NCI-H187 treated with DMSO at 0.1 percent for 48 hours (cell line): ENCODE results near the gene DNMT3L.
"Not testable (repeated sequence)": the region's sequence is repeated elsewhere in the genome, so short reads cannot be mapped to it uniquely, and the experiment has no call there.

Source experiments
- DNase-seq: peaks from one replicate; lab custom pipeline; 2025; lab: John Stamatoyannopoulos, UW

Gene DNMT3L

DNA sequence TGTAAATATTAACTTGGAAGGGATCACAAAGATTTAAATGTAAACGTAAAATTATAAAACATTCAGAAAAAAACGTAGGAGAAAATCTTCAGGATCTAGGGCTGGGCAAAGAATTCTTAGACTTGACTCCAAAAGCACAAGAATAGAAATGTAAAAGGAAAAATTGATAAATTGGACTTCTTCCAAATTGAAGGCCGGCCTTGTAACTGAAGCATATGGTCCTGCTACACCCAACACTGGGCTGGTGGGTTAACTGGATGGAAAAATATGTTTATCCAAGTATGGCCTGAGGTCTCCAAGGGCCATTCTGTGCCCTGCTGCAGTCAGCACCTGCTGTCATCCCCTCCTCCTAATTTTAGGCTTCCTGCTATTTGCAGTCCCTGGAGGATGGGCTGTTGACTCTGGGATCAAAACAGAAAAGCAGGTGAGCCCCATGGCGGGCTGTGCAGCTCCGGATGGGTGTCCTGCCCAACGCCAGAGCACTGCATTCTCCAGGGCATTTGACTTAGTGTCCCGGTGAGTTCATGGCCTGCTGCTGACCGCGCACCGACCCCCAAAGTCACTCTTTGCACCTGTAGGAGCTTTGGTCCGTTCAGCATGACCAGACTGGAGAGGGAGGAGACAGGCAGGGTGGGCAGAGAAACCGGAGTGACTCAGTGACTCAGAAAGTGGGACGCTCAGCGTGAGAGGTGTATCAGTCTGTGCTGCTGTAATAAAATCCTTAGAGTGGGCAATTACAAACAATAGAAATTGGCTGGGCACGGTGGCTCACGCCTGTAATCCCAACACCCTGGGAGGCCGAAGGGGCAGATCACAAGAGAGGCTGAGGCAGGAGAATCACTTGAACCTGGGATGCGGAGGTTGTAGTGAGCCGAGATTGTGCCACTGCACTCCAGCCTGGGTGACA, 17.9 kb upstream of the DNMT3L start:
- DNase-seq, result no peak

DNA sequence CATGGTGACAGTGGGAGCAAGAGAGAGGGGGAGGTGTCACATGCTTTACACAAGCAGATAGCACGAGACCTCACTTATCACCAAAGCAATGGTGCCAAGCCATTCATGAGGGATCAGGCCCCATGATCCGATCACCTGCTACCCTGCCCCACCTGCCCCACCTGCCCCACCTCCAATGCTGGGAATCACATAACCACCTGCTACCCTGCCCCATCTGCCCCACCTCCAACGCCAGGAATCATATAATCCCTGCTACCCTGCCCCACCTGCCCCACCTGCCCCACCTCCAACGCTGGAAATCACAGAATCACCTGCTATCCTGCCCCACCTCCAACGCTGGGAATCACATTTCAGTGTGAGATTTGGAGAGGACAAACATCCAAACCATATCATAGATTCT, 13.3 kb upstream of the DNMT3L start:
- no peak for DNase-seq

DNA sequence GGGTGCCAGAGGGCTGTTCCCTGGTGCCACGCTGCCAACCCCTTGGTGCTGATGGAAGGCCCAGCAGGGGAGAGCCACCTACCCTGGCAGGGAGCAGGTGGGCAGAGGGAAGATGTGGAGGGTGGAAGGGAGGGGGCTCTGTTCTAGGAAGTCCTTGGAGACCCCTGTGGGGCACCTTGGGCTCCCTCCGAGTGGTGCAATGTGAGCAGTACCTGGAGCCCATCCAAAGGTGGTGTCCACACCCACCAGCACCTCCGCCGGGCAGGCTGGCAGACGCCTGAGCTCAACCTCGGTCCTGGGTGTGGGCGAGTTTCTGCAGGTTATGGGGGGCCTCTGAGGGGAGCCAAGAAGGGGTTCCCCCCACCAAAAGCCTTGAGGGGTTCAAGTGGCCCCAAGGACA, 11.3 kb upstream of the DNMT3L start:
- no peak for DNase-seq

DNA sequence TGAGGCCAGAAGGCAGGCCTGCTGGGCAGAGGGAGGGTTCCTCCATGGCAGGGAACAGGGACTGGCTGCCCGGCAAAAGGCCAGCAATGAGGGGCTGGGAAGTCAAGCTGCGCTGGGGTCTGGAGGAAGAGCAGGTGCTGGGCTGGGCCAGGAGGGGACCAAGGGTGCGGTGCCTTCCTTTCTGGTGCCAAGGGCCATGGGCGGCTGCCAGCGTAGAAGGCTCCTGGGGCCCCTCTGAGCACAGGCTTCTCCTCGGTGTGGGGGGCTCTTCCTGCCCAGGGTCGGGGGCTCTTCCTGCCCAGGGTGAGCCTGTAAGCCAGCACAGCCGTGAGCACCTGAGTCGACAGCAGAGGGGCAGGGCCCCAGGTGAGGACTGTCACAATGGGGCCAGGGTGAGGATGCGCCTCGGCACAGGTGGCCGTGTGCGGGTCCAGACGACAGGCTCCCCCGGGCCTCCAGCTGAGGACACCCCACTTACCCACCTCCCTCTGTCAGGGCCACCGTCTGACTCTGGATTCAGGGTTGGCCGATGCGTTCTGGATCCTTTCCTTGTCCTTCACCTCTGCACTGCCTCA, 10.7 kb upstream of the DNMT3L start:
- no peak for DNase-seq

DNA sequence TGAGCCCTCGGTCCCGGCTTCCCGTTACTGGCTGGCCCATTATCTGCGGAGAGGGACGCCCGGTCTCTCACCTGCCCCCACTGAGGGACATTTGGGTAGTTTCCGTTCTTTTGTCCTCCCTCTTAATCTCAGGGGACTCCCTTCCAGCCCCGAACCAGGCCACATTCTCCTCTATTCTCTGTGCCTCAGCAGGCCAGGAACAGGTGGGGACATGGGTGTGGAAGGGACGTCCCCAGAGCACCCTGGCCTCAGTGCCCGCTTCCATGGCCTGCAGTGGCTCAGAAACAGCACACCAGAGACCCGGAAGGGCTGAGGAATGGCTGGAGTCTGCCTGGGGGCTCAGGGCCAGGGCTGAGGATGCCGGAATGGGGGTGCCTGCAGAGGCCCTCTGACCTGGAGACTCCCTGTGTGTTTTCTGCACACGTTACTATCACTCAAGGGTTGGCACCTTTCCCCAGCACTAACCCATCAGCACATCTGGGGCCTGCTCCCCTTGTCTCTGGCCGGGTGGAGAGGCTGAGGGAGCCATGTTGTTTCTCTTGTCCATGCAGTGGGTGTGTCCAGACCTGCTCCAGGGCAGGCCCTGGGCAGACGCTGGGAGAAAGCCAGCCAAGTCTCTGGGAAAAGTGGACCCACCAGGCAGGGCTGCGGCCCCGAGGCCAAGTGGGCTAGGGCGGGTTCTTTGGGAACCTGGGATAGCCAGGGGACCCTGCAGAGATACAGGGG, 10.0 kb upstream of the DNMT3L start:
- no peak for DNase-seq

DNA sequence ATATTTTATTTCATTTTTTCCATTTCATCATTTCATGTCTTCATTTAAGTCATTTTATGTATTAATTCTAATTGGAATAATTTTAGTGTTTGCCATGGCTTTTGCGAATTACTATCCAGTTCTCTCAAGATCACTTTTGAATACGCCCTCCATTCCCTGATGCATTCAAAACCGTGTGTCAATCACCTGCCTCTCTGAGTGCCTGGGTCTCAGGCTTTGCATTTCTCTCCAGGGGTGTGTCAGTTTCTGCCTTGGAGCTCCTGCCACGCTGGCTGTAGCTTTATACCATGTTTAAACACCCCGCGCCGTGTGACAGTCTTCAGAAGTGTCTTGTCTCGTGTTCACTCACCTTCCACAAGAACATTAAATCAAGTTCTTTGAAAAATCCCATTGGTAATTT, 7.4 kb upstream of the DNMT3L start:
- DNase-seq, result no peak

DNA sequence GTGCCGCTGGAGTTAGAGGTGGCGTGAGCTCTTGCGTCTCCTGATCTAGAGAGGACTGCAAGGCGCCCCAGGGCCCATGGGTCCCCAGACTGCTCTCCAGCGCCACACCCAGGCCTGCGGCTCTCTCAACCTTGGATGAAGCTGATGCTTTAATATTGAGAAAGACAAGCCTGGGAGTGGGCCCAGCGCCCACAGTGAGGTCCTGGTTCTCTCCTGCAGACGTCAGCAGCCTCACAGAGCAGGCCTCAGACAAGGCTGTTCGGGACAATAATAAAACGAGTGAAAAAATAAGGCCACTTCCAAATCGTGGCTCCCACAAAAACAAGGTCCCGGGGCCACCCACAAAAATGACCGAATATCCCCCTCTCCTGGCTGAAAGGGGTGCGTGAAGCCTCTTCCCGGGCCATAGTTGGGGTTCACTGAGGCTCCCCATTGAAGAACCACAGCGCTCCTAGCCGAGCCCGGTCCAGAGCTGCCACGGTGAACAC, 6.0 kb upstream of the DNMT3L start:
- DNase-seq, result no peak

DNA sequence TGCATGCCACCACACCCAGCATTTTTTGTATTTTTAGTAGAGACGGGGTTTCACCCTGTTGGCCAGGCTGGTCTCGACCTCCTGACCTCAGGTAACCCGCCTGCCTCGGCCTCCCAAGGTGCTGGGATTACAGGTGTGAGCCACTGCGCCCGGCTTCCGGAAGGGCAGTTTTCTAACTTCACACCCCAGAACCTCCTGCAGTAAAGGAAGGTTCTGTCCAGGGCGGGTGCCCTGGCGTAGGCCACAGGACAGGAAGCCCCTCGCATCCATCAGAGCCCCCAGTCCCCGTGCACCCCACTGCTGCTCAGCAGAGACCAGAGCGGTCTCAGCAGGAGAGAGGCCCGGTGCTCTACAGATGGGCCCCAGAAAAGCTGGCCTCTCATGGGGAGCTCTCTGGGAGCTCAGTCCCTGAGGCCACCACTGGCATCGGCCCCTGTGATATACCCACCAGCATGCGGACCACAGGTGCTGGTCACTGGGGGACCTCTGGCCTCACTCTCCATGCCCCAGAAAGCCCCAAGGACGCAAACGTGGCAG, 4.1 kb upstream of the DNMT3L start:
- no peak for DNase-seq

DNA sequence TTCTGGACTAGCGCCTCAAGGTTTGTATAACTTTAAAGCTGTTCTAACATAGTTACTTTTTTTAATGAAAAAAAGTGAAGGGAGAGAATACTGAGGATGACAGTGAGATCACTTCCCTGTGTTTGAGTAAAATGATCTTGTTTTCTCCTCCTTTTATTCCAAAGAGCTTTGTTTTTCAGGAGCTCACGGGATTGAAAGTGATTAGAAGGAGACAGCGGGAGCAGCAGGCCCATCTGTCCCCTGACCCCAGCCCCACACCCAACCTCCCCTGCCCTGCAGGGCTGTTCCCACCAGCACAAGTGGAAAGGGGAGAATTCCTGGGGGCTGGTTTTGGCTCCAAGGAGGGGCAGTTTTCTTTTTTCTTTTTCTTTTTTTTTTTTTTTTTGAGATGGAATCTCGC, 2.1 kb upstream of the DNMT3L start:
- DNase-seq, result no peak

DNA sequence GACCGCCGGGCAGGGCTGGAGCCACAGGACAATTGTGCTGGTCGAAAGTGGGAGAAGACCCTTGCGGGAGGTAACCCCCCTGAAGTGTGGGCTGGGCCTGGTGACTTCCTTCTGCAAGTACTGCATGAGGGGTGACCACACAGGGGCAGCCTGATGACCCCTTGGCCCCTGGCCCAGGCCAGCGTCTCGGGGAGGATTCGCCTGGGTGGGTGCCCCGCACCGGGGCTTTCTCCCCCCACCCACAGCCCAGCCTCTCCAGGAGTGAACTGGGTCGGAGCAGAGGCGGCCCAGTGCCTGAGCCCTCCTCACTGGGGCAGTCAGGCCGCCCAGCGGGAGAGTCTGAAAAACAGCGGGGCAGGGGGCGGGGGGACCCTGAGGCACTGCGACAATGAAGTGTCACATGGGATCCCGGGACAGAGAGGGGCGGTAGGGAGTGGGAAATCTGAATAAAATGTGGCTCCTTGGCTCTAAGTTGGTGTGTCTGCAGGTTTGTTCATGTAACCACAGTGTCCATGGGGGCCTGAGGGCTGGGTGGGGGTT, 1.6 kb upstream of the DNMT3L start:
- DNase-seq, result no peak

DNA sequence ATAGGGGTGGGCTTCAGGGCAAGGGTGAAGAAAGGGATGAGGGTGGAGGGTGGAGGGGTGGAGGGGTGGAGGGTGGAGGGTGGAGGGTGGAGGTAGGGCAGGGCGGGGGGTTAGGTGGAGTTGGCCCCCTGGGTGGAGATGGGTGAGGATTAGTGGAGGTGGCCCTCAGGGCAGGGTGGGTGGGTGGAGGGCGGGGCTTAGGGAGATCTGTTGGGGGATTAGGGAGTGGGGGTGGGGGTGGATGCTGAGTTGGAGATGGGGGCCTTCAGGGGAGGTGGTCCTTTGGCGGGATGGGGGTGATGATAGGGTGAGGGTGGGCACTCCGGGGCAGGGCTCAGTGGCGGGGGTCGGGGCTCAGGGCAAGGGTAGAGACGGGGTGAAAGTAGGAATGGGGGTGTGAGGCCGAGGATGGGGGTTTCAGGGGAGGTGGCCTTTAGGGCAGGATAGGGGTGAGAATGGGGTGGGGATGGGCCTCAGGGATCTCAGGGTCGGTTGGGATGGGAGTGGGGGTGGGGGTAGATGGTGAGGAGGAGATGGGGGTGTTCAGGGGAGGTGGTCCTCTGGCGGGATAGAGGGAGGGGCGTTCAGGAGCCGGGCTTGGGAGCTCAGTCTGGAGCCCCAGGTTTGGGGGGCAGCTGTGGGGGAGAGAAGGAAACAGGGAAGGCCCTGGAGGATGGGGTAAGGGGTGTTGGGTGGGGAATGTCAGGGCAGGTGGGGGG, 800 bp upstream of the DNMT3L start:
- no peak for DNase-seq

DNA sequence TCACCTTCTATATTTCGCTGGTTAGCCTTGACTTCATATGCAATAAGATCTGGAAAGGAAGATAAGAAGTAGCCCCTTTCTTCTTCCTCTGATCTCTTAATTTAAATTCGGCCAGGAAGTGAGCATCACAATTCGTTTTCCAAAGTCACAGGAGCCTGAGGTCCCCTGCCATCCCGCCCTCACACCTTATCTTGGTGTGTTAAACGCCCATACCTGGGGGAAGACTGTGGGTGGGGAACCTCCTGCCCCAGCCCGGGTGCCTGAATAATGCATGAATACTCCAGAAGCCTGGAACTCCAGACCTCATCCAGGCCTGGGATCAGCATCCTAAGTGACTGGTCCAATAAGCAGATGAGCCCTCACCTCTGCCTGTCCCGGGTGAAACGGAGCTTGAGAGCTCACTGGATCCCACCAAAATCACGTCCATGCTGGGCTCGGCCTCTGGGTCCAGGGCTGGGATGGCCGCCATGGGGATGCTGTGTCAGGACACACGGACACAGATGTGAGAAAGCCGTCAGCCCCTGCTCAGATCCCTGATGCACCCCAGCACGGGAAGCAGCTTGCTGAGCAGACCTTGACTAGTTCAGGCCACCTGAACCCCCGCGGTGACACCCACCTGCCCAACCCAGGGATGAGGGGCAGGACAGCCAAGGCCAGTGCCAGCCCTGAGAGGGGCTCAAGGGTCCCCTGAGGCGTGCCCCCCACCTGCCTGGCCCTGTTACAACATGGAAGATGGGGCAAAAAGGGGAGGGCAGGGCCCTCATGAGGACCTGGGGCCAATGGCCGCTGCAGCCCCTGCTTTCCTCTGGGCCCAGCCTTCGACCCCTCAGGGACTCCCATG, 686 bp downstream of the DNMT3L start:
- DNase-seq, result no peak

DNA sequence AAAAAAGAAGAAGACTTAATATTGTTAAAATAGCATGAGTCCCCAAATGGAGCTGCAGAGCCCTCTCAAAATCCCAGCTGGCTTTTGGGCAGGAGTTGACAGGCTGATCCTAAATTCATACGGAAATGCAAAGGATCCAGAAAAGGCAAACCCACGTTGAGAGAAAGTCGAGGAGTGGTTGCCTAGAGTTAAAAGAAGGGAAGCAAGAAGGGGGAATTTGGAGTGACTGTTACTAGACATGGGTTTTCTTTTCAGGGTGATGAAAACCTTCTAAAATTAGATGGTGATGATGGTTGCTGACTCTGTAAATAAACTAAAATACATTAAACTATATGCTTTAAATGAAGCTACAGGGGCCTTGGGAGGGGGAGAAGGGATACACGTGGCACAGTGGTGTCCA, 1.6 kb downstream of the DNMT3L start:
- no peak for DNase-seq

DNA sequence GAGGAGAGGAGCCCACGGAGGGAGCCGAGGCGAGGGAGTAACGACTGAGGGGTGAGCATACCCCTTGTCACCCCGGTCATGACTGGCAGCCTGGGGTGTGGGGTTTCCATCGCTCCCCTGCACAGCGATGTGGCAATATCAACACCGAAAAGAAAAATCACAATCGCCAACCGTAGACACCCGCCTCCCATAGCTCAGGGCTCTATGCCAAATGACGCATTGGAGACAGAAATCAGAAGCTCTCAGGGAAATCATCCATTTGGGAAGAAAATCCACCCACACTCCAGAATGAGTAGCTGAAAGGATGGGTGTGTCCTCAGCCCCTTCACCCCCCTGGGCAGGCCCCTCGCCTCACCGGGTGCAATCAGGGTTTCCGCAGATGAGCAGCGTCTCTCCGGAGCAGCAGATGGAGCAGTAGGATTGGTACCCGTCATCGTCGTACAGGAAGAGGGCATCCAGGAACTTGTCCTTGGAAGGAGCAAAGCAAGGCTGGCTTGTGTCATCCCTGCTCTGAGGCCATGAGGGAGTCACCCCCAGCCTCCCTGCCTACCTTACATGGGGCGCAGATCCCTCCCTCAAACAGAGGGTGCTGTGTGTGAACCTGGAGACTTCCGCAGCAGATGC, 2.5 kb downstream of the DNMT3L start:
- DNase-seq, result no peak

DNA sequence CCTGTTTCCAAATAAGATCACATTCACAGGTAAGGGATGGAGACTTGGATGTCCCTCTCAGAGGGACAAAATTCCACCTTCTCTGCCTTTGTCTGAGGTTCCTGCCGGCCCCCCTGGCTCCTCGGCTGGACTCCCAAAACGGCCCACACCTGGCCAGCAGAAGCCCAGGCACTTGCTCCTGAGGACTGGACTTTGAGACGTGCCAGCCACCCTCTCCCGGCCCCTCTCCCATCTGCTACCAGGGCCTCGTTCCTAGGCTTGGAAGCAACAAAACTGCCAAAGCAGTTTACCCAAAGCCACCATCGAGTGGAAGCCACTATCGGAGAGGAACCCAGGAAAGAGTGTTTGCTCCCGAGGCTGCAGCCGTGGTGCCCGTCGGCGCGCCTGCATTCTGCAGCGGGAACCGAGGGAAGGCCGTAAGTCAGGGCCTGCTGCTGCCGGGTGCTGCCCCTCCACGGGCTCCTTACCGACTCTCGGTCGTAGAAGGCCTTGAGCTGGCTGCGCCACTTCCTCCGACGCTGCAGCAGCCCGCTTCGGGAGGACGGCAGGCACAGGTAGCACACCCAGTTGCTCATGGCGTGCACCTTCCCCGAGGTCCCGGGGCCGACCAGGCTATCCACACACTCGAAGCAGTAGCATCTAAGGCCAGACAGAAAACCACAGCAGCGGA, 3.5 kb downstream of the DNMT3L start:
- no peak for DNase-seq

DNA sequence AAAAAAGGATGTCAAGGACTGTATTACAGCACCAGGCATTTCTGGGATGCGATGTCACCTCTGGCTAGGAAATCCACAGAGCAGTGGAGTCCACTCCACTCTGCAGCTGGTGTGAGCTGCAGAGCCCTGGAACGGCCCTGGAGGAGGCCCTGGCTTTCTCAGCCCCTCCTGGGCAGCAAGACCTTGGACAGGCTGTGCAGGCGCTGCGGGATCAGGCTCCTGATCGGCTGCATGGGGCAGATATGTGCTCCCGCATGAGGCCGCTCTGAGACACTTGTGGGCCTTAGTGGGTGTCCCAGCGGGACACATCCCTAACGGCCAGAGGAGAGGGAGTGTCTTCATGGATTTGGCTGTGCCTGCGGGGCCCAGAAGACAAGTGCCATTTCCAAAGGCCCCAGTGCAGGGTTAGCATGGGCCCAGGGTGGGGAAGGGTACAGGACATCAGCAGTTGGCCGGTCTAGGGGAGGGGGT, 6.2 kb downstream of the DNMT3L start:
- DNase-seq, result no peak

DNA sequence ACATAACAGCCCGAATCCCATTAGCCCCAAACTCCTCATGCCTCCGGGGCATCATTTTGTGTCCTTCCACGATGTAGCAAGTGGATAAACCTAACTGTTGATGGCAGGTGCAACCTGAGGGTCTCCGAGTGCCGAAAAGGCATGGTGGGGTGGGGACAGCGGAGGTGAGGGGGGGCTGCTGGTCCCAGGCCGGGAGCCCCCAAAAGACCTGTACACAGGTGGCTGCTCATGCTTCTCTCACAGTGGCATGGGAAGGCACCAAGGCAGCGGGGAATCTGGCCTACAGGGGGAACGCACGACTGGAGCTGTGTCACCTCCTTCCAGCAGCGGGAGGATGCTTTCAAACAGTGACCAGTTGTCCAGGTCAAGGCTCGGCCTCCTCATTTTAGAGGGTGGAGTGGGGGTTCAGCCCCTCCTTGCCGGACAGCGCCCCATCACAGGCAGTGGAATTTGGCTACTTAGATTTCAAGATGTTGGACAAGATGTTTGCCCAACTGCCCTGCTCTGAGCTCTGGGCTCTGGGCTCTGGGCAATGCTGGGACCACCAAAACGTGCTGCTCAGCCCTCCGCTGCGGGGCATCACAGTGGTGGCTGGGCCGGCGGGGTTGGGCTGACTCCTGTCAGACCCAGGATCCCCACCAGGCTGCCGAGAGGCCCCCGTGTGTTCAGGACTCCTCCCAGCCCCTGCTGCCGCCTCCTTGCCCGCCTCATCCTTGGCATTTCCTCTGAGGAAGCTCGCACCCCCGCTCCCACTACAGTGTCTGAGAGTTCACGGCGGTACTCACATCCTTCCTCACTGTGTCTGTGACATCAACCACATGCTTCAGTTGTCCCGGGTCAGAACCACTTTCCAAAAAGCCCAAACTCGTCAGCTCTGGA, 7.6 kb downstream of the DNMT3L start:
- DNase-seq, result no peak

DNA sequence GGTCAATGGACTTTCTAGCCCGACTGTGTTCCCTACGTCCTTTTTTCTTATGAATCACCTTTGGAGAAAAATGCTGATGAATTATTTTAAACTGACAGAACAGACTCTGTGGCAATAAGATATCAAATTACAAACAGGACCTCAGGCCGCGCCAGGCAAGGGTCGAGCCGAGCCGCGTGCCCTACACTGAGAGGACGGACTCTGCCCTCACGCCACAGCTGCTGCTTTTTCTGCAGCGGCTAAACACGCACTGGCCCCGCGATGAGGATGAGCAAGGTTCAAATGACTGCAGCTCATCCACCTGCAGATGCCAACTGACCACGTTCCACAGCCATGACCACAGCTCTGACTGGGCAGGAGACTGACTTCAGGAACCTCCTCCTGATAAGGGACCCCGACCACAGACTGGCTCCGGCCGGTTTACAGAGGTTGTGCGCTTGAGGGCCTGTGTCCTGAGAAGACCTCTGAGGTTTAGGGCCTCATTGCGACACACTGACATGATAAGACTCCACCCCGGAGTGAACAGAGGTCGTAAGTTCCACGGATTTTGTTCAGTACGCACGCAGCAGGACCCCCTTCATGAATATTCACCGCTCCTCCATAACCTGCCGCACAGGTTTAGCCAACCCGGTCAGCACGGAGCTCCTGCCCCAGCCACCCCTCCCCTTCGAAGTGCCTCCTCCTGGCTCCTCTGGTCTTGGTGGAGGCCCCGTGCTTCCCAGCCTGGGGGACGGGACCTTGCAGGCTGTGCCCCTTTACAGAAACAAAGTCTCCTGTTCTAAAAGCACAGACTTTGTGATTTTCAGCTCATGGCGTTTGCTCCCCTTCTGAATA, 12.3 kb downstream of the DNMT3L start:
- DNase-seq, result not testable (repeated sequence)
